HepG2 (cell line): ENCODE measurements around the gene FKBP1A. TPM values are rescaled to one million over a fixed set of nuclear protein-coding genes. Genes with fewer than 3 reads are reported as not detected.

Experiments used
- CCAR2 ChIP-seq: fragments of 200-400 bp; formaldehyde crosslinking; optimal IDR thresholded peaks from 2 replicates; pipeline ENCODE3; 2018; ENCODE audit warnings: low read depth, mild to moderate bottlenecking, low read length, moderate library complexity
- GATAD2A ChIP-seq: IDR thresholded peaks from 2 replicates; pipeline ENCODE4 v1.6.1; 2016
- GTF2F1 ChIP-seq: fragments of 150-350 bp; IDR thresholded peaks from 2 replicates; pipeline ENCODE4 v1.6.1; 2014; ENCODE audit warnings: low read length
- JUND ChIP-seq: sonication (generic); formaldehyde crosslinking; IDR thresholded peaks from 2 replicates; pipeline ENCODE4 v1.8.0; 2022; ENCODE audit warnings: mild to moderate bottlenecking, missing genetic modification reagents
- KDM6A ChIP-seq: IDR thresholded peaks from 2 replicates; pipeline ENCODE4 v1.6.1; 2016; ENCODE audit warnings: low read depth
- NPAS2 ChIP-seq: sonication (generic); formaldehyde crosslinking; IDR thresholded peaks from 2 replicates; pipeline ENCODE4 v1.8.0; 2022; ENCODE audit warnings: mild to moderate bottlenecking, missing genetic modification reagents, borderline replicate concordance
- POLR2AphosphoS5 ChIP-seq: IDR thresholded peaks from 2 replicates; pipeline ENCODE4 v1.6.1; 2012; ENCODE audit warnings: low read depth, low read length
- RFX1 ChIP-seq: fragments of 450-650 bp; IDR thresholded peaks from 2 replicates; pipeline ENCODE4 v1.6.1; 2017
- SETDB1 ChIP-seq: sonication (generic); formaldehyde crosslinking; IDR thresholded peaks from 2 replicates; pipeline ENCODE4 v1.5.1; 2020; ENCODE audit warnings: missing genetic modification reagents, mild to moderate bottlenecking, borderline replicate concordance
- SYNCRIP ChIP-seq: fragments of 200-400 bp; formaldehyde crosslinking; IDR thresholded peaks from 2 replicates; pipeline ENCODE4 v1.6.1; 2018; ENCODE audit warnings: mild to moderate bottlenecking, low read depth, low read length; ENCODE audit not compliant: insufficient read depth
- ZNF577 ChIP-seq: sonication (generic); formaldehyde crosslinking; IDR thresholded peaks from 2 replicates; pipeline ENCODE4 v1.4.0; 2020; ENCODE audit warnings: mild to moderate bottlenecking, low read depth, missing genetic modification reagents, borderline replicate concordance
- polyA plus RNA-seq, 8 experiments: library from polyadenylated mRNA; depleted of rRNA in 3 of 8; stranded (reverse) in 7 of 8; unstranded in 1 of 8; fragments of >200 nt; fragmentation: Illumina TruSeq in 4 of 8; extraction: Trizol in 4 of 8; gene quantifications; 2 replicates each; pipeline versions ENCODE4 v1.2.1 to v1.2.3, GENCODE V29; 2011 to 2016; ENCODE audit warnings: low read depth in 4 of 8, missing spikeins in 1 of 8, mixed read lengths in 1 of 8; ENCODE audit not compliant: insufficient read depth in 1 of 8
- total RNA-seq, 5 experiments: library from RNA; depleted of rRNA; stranded (reverse); fragments of >200 nt; fragmentation: Illumina TruSeq; extraction: Trizol; gene quantifications; 2 replicates each; pipeline ENCODE4 v1.2.3, GENCODE V29; 2016; ENCODE audit warnings: low read depth in 1 of 5
- TF ChIP-seq, protein P1 (sequence below): sonication (generic); formaldehyde crosslinking; IDR thresholded peaks from 2 replicates; pipeline ENCODE4 v1.9.0; 2021; ENCODE audit warnings: mild to moderate bottlenecking, missing genetic modification reagents
- TF ChIP-seq, protein P2 (sequence below), 2 experiments: fragments of 450-650 bp in 1 of 2; sonication (generic) in 1 of 2; formaldehyde crosslinking; IDR thresholded peaks; 2 replicates each; pipeline versions ENCODE4 v1.5.0 to v1.8.0; 2020 to 2022; ENCODE audit warnings: mild to moderate bottlenecking in 1 of 2, missing genetic modification reagents in 1 of 2
- TF ChIP-seq, protein P3 (sequence below): sonication (generic); formaldehyde crosslinking; IDR thresholded peaks from 2 replicates; pipeline ENCODE4 v1.9.0; 2021; ENCODE audit warnings: missing genetic modification reagents, borderline replicate concordance
- TF ChIP-seq, protein P4 (sequence below): sonication (generic); formaldehyde crosslinking; IDR thresholded peaks from 2 replicates; pipeline ENCODE4 v1.4.0; 2020; ENCODE audit warnings: missing genetic modification reagents, mild to moderate bottlenecking, borderline replicate concordance

FKBP1A gene
- total and polyA plus RNA-seq, 2 of the 13 experiments (the other 11 are each of a cell fraction or from before 2014, with no cell fraction given): 119 to 468 TPM

DNA sequence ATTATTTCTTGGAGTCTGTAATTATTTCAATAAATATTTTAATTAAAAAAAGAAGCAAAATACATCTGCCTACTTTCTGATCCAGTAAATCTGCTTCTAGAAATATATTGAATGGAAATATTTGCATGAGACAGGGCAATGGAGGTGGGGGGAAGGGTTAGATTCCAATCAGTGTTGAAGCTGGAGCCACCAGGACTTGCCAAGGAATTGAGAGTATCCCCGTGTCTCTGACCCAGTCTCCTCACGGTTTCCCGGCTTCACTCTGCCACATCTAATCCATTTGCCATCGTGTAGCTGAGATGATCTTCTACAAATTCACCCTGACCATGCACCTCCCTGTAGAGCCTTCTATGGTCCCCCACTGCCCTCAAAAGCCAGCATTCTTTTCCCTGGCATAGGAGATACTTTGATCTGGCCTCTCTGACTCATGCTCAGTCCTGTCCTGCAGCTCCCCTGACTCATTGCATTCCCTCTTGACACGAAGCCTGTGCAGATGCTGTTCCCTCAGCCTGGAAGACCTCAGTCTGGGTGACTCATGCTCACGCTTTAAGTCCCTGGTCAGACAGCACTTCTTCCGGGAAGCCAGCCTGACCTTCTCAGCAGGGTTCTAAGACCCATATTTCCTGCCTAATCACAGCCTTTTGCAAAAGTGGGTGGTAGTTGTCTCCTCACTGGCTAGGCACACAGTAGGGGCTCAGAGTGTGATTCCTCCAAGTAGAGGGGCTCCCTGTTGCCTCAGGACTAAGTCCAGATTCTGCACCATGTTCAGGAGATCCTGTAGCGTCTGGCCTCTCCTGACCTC lies 23.0 kb upstream of the FKBP1A start (continued):
- TF ChIP-seq, protein P1, sequence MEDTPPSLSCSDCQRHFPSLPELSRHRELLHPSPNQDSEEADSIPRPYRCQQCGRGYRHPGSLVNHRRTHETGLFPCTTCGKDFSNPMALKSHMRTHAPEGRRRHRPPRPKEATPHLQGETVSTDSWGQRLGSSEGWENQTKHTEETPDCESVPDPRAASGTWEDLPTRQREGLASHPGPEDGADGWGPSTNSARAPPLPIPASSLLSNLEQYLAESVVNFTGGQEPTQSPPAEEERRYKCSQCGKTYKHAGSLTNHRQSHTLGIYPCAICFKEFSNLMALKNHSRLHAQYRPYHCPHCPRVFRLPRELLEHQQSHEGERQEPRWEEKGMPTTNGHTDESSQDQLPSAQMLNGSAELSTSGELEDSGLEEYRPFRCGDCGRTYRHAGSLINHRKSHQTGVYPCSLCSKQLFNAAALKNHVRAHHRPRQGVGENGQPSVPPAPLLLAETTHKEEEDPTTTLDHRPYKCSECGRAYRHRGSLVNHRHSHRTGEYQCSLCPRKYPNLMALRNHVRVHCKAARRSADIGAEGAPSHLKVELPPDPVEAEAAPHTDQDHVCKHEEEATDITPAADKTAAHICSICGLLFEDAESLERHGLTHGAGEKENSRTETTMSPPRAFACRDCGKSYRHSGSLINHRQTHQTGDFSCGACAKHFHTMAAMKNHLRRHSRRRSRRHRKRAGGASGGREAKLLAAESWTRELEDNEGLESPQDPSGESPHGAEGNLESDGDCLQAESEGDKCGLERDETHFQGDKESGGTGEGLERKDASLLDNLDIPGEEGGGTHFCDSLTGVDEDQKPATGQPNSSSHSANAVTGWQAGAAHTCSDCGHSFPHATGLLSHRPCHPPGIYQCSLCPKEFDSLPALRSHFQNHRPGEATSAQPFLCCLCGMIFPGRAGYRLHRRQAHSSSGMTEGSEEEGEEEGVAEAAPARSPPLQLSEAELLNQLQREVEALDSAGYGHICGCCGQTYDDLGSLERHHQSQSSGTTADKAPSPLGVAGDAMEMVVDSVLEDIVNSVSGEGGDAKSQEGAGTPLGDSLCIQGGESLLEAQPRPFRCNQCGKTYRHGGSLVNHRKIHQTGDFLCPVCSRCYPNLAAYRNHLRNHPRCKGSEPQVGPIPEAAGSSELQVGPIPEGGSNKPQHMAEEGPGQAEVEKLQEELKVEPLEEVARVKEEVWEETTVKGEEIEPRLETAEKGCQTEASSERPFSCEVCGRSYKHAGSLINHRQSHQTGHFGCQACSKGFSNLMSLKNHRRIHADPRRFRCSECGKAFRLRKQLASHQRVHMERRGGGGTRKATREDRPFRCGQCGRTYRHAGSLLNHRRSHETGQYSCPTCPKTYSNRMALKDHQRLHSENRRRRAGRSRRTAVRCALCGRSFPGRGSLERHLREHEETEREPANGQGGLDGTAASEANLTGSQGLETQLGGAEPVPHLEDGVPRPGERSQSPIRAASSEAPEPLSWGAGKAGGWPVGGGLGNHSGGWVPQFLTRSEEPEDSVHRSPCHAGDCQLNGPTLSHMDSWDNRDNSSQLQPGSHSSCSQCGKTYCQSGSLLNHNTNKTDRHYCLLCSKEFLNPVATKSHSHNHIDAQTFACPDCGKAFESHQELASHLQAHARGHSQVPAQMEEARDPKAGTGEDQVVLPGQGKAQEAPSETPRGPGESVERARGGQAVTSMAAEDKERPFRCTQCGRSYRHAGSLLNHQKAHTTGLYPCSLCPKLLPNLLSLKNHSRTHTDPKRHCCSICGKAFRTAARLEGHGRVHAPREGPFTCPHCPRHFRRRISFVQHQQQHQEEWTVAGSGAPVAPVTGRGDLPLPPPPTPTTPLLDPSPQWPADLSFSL (CRISPR knock-in tag): no peak
- TF ChIP-seq NPAS2 (CRISPR knock-in tag) (no peak), SYNCRIP (no peak), GATAD2A (CRISPR knock-in tag) (peak; percentile 90), SETDB1 (CRISPR knock-in tag) (no peak), GTF2F1 (no peak), KDM6A (CRISPR knock-in tag) (no peak), ZNF577 (no peak), CCAR2 (peak; percentile 43), JUND (CRISPR knock-in tag) (peak; percentile 97), RFX1 (no peak), POLR2AphosphoS5 (no peak)
- TF ChIP-seq, protein P2, sequence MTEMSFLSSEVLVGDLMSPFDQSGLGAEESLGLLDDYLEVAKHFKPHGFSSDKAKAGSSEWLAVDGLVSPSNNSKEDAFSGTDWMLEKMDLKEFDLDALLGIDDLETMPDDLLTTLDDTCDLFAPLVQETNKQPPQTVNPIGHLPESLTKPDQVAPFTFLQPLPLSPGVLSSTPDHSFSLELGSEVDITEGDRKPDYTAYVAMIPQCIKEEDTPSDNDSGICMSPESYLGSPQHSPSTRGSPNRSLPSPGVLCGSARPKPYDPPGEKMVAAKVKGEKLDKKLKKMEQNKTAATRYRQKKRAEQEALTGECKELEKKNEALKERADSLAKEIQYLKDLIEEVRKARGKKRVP (CRISPR knock-in tag; IDR thresholded peaks at IDR 0.05): no peak
- TF ChIP-seq, protein P3, sequence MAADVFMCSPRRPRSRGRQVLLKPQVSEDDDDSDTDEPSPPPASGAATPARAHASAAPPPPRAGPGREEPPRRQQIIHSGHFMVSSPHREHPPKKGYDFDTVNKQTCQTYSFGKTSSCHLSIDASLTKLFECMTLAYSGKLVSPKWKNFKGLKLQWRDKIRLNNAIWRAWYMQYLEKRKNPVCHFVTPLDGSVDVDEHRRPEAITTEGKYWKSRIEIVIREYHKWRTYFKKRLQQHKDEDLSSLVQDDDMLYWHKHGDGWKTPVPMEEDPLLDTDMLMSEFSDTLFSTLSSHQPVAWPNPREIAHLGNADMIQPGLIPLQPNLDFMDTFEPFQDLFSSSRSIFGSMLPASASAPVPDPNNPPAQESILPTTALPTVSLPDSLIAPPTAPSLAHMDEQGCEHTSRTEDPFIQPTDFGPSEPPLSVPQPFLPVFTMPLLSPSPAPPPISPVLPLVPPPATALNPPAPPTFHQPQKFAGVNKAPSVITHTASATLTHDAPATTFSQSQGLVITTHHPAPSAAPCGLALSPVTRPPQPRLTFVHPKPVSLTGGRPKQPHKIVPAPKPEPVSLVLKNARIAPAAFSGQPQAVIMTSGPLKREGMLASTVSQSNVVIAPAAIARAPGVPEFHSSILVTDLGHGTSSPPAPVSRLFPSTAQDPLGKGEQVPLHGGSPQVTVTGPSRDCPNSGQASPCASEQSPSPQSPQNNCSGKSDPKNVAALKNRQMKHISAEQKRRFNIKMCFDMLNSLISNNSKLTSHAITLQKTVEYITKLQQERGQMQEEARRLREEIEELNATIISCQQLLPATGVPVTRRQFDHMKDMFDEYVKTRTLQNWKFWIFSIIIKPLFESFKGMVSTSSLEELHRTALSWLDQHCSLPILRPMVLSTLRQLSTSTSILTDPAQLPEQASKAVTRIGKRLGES (CRISPR knock-in tag): no peak
- TF ChIP-seq, protein P4, sequence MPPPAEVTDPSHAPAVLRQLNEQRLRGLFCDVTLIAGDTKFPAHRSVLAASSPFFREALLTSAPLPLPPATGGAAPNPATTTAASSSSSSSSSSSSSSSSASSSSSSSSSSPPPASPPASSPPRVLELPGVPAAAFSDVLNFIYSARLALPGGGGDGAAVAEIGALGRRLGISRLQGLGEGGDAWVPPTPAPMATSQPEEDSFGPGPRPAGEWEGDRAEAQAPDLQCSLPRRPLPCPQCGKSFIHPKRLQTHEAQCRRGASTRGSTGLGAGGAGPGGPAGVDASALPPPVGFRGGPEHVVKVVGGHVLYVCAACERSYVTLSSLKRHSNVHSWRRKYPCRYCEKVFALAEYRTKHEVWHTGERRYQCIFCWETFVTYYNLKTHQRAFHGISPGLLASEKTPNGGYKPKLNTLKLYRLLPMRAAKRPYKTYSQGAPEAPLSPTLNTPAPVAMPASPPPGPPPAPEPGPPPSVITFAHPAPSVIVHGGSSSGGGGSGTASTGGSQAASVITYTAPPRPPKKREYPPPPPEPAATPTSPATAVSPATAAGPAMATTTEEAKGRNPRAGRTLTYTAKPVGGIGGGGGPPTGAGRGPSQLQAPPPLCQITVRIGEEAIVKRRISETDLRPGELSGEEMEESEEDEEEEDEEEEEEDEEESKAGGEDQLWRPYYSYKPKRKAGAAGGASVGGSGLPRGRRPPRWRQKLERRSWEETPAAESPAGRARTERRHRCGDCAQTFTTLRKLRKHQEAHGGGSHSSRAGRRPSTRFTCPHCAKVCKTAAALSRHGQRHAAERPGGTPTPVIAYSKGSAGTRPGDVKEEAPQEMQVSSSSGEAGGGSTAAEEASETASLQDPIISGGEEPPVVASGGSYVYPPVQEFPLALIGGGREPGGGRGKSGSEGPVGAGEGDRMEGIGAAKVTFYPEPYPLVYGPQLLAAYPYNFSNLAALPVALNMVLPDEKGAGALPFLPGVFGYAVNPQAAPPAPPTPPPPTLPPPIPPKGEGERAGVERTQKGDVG (CRISPR knock-in tag): no peak
